HepG2 (cell line): ENCODE measurements around the gene CDH13. TPM values are rescaled to one million over a fixed set of nuclear protein-coding genes. Genes with fewer than 3 reads are reported as not detected.

ENCODE experiments used
- ATAC-seq: fragments of 200-7000 bp; cut with Tn5 transposase; 3 replicates; pipeline ENCODE4 v1.9.1; 2020; ENCODE audit warnings: mild to moderate bottlenecking, moderate library complexity
- BruUV-seq: library from RNA; stranded (reverse); fragments of 400-500 nt; replicated peaks from 2 replicates; lab custom pipeline; 2021; lab: Mats Ljungman, UMichigan
- CTCF ChIA-PET: fragments of 300-600 bp; formaldehyde crosslinking; extraction: SDS; loops from one replicate; lab custom pipeline; 2021; ENCODE audit warnings: low total read pairs, inconsistent platforms, low intra/inter-chr PET ratio; lab: Yijun Ruan, JAX
- POLR2A ChIA-PET: fragments of 350-600 bp; sonication (Branson Sonifier 250); formaldehyde crosslinking; loops from one replicate; lab custom pipeline; 2020; ENCODE audit warnings: antibody characterized with exemption, inconsistent platforms; lab: Yijun Ruan, JAX
- DNase-seq: peaks from one replicate; pipeline ENCODE4 v3.0.0-alpha.2; 2015; ENCODE audit warnings: low spot score
- FAIRE-seq: peaks from 3 replicates; lab custom pipeline; 2011; peaks lifted over from hg19 to GRCh38; lab: Jason Lieb, UNC
- H2AFZ ChIP-seq: one replicate; pipeline ENCODE4 v1.6.1; 2011; ENCODE audit warnings: low read length, inconsistent platforms
- H3K27ac ChIP-seq: fragments of 300-600 bp; 3 replicates; pipeline ENCODE4 v1.8.0; 2011; ENCODE audit warnings: mixed run types, mild to moderate bottlenecking, mixed read lengths, low read length, inconsistent platforms; ENCODE audit not compliant: insufficient read depth; ENCODE audit errors: extremely low read length
- H3K27me3 ChIP-seq, 2 experiments: fragments of 200-600 bp in 1 of 2; 2 replicates in 1 of 2; 3 replicates in 1 of 2; pipeline versions ENCODE4 v1.6.0 to v1.8.0; 2011; ENCODE audit warnings: low read length in 2 of 2, mild to moderate bottlenecking in 2 of 2, moderate library complexity in 2 of 2, inconsistent platforms in 1 of 2; ENCODE audit not compliant: insufficient read depth in 2 of 2, control insufficient read depth in 1 of 2
- H3K36me3 ChIP-seq, 2 experiments: fragments of 200-600 bp in 1 of 2; replicated peaks in 1 of 2; 2 replicates in 1 of 2; 3 replicates in 1 of 2; pipeline versions ENCODE4 v1.5.1 to v1.8.0; 2011; ENCODE audit warnings: low read length in 2 of 2, inconsistent platforms in 1 of 2; ENCODE audit not compliant: insufficient read depth in 2 of 2, control insufficient read depth in 1 of 2
- H3K4me1 ChIP-seq: 2 replicates; pipeline ENCODE4 v1.5.1; 2012; ENCODE audit warnings: low read length, inconsistent platforms; ENCODE audit not compliant: insufficient read depth
- H3K4me2 ChIP-seq: 2 replicates; pipeline ENCODE4 v1.6.0; 2011; ENCODE audit warnings: low read depth, low read length, inconsistent platforms
- H3K4me3 ChIP-seq, 3 experiments: fragments of 200-600 bp in 1 of 3; sonication (generic), shearing (Covaris generic) in 1 of 3; replicated peaks in 1 of 3; 2 replicates each; pipeline ENCODE4 v1.5.1; 2011 to 2016; ENCODE audit warnings: low read length in 3 of 3, inconsistent platforms in 2 of 3, low read depth in 2 of 3, mild to moderate bottlenecking in 2 of 3, control low read depth in 1 of 3, mixed read lengths in 1 of 3; ENCODE audit not compliant: insufficient read depth in 1 of 3
- H3K79me2 ChIP-seq: one replicate; pipeline ENCODE4 v1.6.1; 2011; ENCODE audit warnings: low read length, inconsistent platforms; ENCODE audit not compliant: insufficient read depth
- H3K9ac ChIP-seq: 2 replicates; pipeline ENCODE4 v1.6.0; 2011; ENCODE audit warnings: mild to moderate bottlenecking, low read depth, low read length, inconsistent platforms; ENCODE audit not compliant: insufficient read depth
- H3K9me3 ChIP-seq: 2 replicates; pipeline ENCODE4 v1.5.1; 2012; ENCODE audit warnings: mild to moderate bottlenecking, low read length
- H4K20me1 ChIP-seq: 2 replicates; pipeline ENCODE4 v1.6.0; 2011; ENCODE audit warnings: inconsistent platforms, mild to moderate bottlenecking, low read length, moderate library complexity; ENCODE audit not compliant: insufficient read depth
- ATF7-NPFF ChIP-seq: sonication (generic); formaldehyde crosslinking; IDR thresholded peaks from 2 replicates; pipeline ENCODE4 v1.8.1; 2023; ENCODE audit warnings: mild to moderate bottlenecking, low read depth, missing genetic modification reagents, moderate library complexity
- NR2F6 ChIP-seq, 2 experiments: IDR thresholded peaks; 2 replicates each; pipeline ENCODE4 v1.6.1; 2016; ENCODE audit warnings: antibody characterized with exemption in 1 of 2, mild to moderate bottlenecking in 1 of 2
- XRCC5 ChIP-seq: fragments of 200-400 bp; formaldehyde crosslinking; optimal IDR thresholded peaks from 2 replicates; pipeline ENCODE3; 2017; ENCODE audit warnings: mild to moderate bottlenecking, low read length
- ZBTB20 ChIP-seq: sonication (generic); formaldehyde crosslinking; IDR thresholded peaks from 2 replicates; pipeline ENCODE4 v1.8.1; 2023; ENCODE audit warnings: missing genetic modification reagents, low read depth, mild to moderate bottlenecking, borderline replicate concordance
- WGBS: methylation state at CpG from one replicate; pipeline ENCODE4 v1.1.6; 2017; ENCODE audit warnings: low lambda C conversion rate; 5-methylcytosine and 5-hydroxymethylcytosine counted together
- in situ Hi-C: cut with HindIII; loops from 2 replicates; pipeline ENCODE4 v1.10.0; 2017; ENCODE audit warnings: low pct_unique_long_range_greater_than_20kb; ENCODE audit not compliant: extremely low pct_ligation_motif_present
- intact Hi-C: fragments of 100-400 bp; cut with micrococcal nuclease; formaldehyde crosslinking; loops from one replicate; pipeline ENCODE4 v1.10.0; 2022; ENCODE audit not compliant: unreplicated experiment
- polyA plus RNA-seq, 8 experiments: library from polyadenylated mRNA; depleted of rRNA in 3 of 8; stranded (reverse) in 7 of 8; unstranded in 1 of 8; fragments of >200 nt; fragmentation: Illumina TruSeq in 4 of 8; extraction: Trizol in 4 of 8; gene quantifications; 2 replicates each; pipeline versions ENCODE4 v1.2.1 to v1.2.3, GENCODE V29; 2011 to 2016; ENCODE audit warnings: low read depth in 4 of 8, missing spikeins in 1 of 8, mixed read lengths in 1 of 8; ENCODE audit not compliant: insufficient read depth in 1 of 8
- total RNA-seq, 5 experiments: library from RNA; depleted of rRNA; stranded (reverse); fragments of >200 nt; fragmentation: Illumina TruSeq; extraction: Trizol; gene quantifications; 2 replicates each; pipeline ENCODE4 v1.2.3, GENCODE V29; 2016; ENCODE audit warnings: low read depth in 1 of 5
- TF ChIP-seq, protein P1 (sequence below), 2 experiments: fragments of 450-650 bp in 1 of 2; sonication (generic) in 1 of 2; formaldehyde crosslinking; IDR thresholded peaks; 2 replicates each; pipeline versions ENCODE4 v1.5.0 to v1.8.0; 2020 to 2022; ENCODE audit warnings: mild to moderate bottlenecking in 1 of 2, missing genetic modification reagents in 1 of 2
- TF ChIP-seq, protein P2 (sequence below): sonication (generic); formaldehyde crosslinking; IDR thresholded peaks from 2 replicates; pipeline ENCODE4 v1.4.0; 2020; ENCODE audit warnings: mild to moderate bottlenecking, low read depth, missing genetic modification reagents
- TF ChIP-seq, protein P3 (sequence below), 2 experiments: IDR thresholded peaks; 2 replicates each; pipeline ENCODE4 v1.6.1; 2011 to 2012; ENCODE audit warnings: low read length in 2 of 2, borderline replicate concordance in 1 of 2, low read depth in 1 of 2, mild to moderate bottlenecking in 1 of 2, moderate library complexity in 1 of 2

The CDH13 gene
- total and polyA plus RNA-seq, 2 of the 13 experiments (the other 11 are each of a cell fraction or from before 2014, with no cell fraction given): not detected

DNA sequence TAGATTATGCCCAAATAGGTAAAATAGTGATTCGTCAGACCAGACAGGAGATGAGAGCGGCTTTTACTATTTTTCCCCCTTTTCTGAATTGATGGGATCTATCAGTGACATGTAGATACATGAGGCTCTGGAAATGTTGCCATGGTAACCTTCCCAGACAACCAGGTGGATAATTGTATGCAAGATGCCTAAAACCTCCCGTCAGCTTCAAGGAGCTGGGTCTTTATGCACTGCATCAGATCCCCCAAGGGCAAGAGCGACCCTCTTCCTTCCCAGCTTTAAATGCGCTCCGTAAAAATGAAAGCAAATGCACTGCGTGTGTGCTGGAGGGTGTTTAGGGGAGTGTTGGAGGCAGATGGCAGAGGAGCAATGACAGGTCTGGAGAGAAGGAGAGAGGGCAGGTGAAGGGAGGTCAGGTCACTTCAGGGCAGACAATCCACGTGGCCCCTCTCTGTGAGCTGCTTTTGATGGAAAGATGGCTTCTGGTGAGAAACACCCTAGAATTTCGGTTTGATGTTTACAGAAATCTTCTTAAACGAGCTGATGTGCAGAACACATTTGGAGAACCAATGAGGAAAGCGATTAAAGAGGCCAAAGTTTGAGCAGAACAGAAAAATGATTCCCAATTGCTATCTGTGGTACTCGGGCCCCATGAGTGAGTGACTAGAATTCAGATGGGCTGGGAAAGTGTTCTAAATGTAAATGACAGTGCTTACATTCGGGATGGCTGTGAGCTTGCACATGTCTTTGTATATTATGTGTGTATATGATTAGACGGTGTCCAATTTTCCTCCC, 719.3 kb downstream of the CDH13 start:
- POLR2A ChIA-PET: no interaction called here
- intact Hi-C loops: no loop called here
- WGBS: 27% methylated on average over 14 of the region's 14 CpGs

More for the DNA sequence above, 719.3 kb downstream of the CDH13 start:
- H3K4me2 ChIP-seq: no peak overlapping the region
- in situ Hi-C loops: no loop called here
- H3K36me3 ChIP-seq: no peaks in the 10 kb centered on the region
- peaks cover 0 to 5% of the 10 kb centered on the region in 2 experiments; a peak in 1 of 5 replicates for H3K27me3 ChIP-seq
- no peaks in the 10 kb centered on the region for H3K9me3 ChIP-seq
- H4K20me1 ChIP-seq: no peaks in the 10 kb centered on the region
- no peak overlapping the region for H2AFZ ChIP-seq
- no peak overlapping the region for H3K9ac ChIP-seq
- DNase-seq (no peak), ATAC-seq (no peak), FAIRE-seq (no peak)
- H3K4me1 ChIP-seq: no peaks in the 10 kb centered on the region
- BruUV-seq: no TSS peak
- no peak for TF ChIP-seq ATF7-NPFF (CRISPR knock-in tag)
- no peak for TF ChIP-seq XRCC5
- TF ChIP-seq, protein P1, sequence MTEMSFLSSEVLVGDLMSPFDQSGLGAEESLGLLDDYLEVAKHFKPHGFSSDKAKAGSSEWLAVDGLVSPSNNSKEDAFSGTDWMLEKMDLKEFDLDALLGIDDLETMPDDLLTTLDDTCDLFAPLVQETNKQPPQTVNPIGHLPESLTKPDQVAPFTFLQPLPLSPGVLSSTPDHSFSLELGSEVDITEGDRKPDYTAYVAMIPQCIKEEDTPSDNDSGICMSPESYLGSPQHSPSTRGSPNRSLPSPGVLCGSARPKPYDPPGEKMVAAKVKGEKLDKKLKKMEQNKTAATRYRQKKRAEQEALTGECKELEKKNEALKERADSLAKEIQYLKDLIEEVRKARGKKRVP (CRISPR knock-in tag; IDR thresholded peaks at IDR 0.05): no peak
- no peak for TF ChIP-seq NR2F6 (IDR thresholded peaks at IDR 0.05)
- no peak for TF ChIP-seq NR2F6 (CRISPR knock-in tag; IDR thresholded peaks at IDR 0.05)
- TF ChIP-seq, protein P2, sequence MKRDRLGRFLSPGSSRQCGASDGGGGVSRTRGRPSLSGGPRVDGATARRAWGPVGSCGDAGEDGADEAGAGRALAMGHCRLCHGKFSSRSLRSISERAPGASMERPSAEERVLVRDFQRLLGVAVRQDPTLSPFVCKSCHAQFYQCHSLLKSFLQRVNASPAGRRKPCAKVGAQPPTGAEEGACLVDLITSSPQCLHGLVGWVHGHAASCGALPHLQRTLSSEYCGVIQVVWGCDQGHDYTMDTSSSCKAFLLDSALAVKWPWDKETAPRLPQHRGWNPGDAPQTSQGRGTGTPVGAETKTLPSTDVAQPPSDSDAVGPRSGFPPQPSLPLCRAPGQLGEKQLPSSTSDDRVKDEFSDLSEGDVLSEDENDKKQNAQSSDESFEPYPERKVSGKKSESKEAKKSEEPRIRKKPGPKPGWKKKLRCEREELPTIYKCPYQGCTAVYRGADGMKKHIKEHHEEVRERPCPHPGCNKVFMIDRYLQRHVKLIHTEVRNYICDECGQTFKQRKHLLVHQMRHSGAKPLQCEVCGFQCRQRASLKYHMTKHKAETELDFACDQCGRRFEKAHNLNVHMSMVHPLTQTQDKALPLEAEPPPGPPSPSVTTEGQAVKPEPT (CRISPR knock-in tag): no peak
- TF ChIP-seq, protein P3, sequence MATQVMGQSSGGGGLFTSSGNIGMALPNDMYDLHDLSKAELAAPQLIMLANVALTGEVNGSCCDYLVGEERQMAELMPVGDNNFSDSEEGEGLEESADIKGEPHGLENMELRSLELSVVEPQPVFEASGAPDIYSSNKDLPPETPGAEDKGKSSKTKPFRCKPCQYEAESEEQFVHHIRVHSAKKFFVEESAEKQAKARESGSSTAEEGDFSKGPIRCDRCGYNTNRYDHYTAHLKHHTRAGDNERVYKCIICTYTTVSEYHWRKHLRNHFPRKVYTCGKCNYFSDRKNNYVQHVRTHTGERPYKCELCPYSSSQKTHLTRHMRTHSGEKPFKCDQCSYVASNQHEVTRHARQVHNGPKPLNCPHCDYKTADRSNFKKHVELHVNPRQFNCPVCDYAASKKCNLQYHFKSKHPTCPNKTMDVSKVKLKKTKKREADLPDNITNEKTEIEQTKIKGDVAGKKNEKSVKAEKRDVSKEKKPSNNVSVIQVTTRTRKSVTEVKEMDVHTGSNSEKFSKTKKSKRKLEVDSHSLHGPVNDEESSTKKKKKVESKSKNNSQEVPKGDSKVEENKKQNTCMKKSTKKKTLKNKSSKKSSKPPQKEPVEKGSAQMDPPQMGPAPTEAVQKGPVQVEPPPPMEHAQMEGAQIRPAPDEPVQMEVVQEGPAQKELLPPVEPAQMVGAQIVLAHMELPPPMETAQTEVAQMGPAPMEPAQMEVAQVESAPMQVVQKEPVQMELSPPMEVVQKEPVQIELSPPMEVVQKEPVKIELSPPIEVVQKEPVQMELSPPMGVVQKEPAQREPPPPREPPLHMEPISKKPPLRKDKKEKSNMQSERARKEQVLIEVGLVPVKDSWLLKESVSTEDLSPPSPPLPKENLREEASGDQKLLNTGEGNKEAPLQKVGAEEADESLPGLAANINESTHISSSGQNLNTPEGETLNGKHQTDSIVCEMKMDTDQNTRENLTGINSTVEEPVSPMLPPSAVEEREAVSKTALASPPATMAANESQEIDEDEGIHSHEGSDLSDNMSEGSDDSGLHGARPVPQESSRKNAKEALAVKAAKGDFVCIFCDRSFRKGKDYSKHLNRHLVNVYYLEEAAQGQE (IDR thresholded peaks at IDR 0.05; ENCODE audit: borderline replicate concordance in 1 of 2, low read depth in 1 of 2, low read length in 2 of 2): no peak
- no peak for TF ChIP-seq ZBTB20 (CRISPR knock-in tag)
- no peak overlapping the region for H3K4me3 ChIP-seq
- CTCF ChIA-PET: no interaction called here
- H3K27ac ChIP-seq: no peak overlapping the region
- H3K79me2 ChIP-seq: no peaks in the 10 kb centered on the region
